Measurements from ENCODE around the gene POLA1.

Gene POLA1

GRCh38 chrX:24876530-24877287 lies 183.0 kb downstream of the POLA1 start:
- DNase-seq (ENCODE audit: low read depth in 4 of 4, low spot score in 1 of 4), result no peak

- no peak for DNase-seq (ENCODE audit: low read depth in 4 of 4, low spot score in 1 of 4)
These were observed 183.6 kb downstream of the POLA1 start for GRCh38 chrX:24877288-24877664.

- DNase-seq (ENCODE audit: low read depth in 4 of 4, low spot score in 1 of 4), result no peak
These were observed 184.3 kb downstream of the POLA1 start for GRCh38 chrX:24877854-24878650.

- no peak for DNase-seq (ENCODE audit: low read depth in 4 of 4, low spot score in 1 of 4)
These were observed 186.0 kb downstream of the POLA1 start for GRCh38 chrX:24879679-24880078.

- no peak for DNase-seq (ENCODE audit: low read depth in 4 of 4, low spot score in 1 of 4)
These were observed 193.2 kb downstream of the POLA1 start for GRCh38 chrX:24886916-24887315.

- DNase-seq (ENCODE audit: low read depth in 4 of 4, low spot score in 1 of 4), result no peak
These were observed 197.0 kb downstream of the POLA1 start for GRCh38 chrX:24890677-24891076.

GRCh38 chrX:24899391-24899790 lies 205.7 kb downstream of the POLA1 start:
- no peak for DNase-seq (ENCODE audit: low read depth in 4 of 4, low spot score in 1 of 4)

- DNase-seq (ENCODE audit: low read depth in 4 of 4, low spot score in 1 of 4), result no peak
These were observed 206.5 kb downstream of the POLA1 start for GRCh38 chrX:24900234-24900633.

GRCh38 chrX:24902806-24903205 lies 209.1 kb downstream of the POLA1 start:
- DNase-seq (ENCODE audit: low read depth in 4 of 4, low spot score in 1 of 4), result no peak

GRCh38 chrX:24918715-24919114 lies 225.0 kb downstream of the POLA1 start:
- DNase-seq (ENCODE audit: low read depth in 4 of 4, low spot score in 1 of 4), result no peak

- DNase-seq (ENCODE audit: low read depth in 4 of 4, low spot score in 1 of 4), result no peak
These were observed 227.1 kb downstream of the POLA1 start for GRCh38 chrX:24920769-24921168.

GRCh38 chrX:24925430-24925829 lies 231.7 kb downstream of the POLA1 start:
- DNase-seq (ENCODE audit: low read depth in 4 of 4, low spot score in 1 of 4), result no peak

- no peak for DNase-seq (ENCODE audit: low read depth in 4 of 4, low spot score in 1 of 4)
These were observed 233.7 kb downstream of the POLA1 start for GRCh38 chrX:24927372-24927771.

- DNase-seq (ENCODE audit: low read depth in 4 of 4, low spot score in 1 of 4), result no peak
These were observed 234.4 kb downstream of the POLA1 start for GRCh38 chrX:24928114-24928513.

- no peak for DNase-seq (ENCODE audit: low read depth in 4 of 4, low spot score in 1 of 4)
These were observed 240.6 kb downstream of the POLA1 start for GRCh38 chrX:24934279-24934678.

GRCh38 chrX:24945009-24945408 lies 251.3 kb downstream of the POLA1 start:
- DNase-seq (ENCODE audit: low read depth in 4 of 4, low spot score in 1 of 4), result no peak

- no peak for DNase-seq (ENCODE audit: low read depth in 4 of 4, low spot score in 1 of 4)
These were observed 252.7 kb downstream of the POLA1 start for GRCh38 chrX:24946369-24946768.

- no peak for DNase-seq (ENCODE audit: low read depth in 4 of 4, low spot score in 1 of 4)
These were observed 261.0 kb downstream of the POLA1 start for GRCh38 chrX:24954732-24955131.

GRCh38 chrX:24955372-24955930 lies 261.7 kb downstream of the POLA1 start:
- DNase-seq (ENCODE audit: low read depth in 4 of 4, low spot score in 1 of 4), result no peak

- no peak for DNase-seq (ENCODE audit: low read depth in 4 of 4, low spot score in 1 of 4)
These were observed 263.1 kb downstream of the POLA1 start for GRCh38 chrX:24956828-24957227.

GRCh38 chrX:24961809-24962208 lies 268.1 kb downstream of the POLA1 start:
- no peak for DNase-seq (ENCODE audit: low read depth in 4 of 4, low spot score in 1 of 4)

GRCh38 chrX:24963823-24964222 lies 270.1 kb downstream of the POLA1 start:
- DNase-seq (ENCODE audit: low read depth in 4 of 4, low spot score in 1 of 4), result no peak
